NCI-H82 treated with DMSO at 0.1 percent for 48 hours (cell line): ENCODE results near the gene FOXA1.

ENCODE experiments used
- DNase-seq: peaks from one replicate; lab custom pipeline; 2025; ENCODE audit not compliant: unreplicated experiment; lab: John Stamatoyannopoulos, UW

The FOXA1 gene

DNA sequence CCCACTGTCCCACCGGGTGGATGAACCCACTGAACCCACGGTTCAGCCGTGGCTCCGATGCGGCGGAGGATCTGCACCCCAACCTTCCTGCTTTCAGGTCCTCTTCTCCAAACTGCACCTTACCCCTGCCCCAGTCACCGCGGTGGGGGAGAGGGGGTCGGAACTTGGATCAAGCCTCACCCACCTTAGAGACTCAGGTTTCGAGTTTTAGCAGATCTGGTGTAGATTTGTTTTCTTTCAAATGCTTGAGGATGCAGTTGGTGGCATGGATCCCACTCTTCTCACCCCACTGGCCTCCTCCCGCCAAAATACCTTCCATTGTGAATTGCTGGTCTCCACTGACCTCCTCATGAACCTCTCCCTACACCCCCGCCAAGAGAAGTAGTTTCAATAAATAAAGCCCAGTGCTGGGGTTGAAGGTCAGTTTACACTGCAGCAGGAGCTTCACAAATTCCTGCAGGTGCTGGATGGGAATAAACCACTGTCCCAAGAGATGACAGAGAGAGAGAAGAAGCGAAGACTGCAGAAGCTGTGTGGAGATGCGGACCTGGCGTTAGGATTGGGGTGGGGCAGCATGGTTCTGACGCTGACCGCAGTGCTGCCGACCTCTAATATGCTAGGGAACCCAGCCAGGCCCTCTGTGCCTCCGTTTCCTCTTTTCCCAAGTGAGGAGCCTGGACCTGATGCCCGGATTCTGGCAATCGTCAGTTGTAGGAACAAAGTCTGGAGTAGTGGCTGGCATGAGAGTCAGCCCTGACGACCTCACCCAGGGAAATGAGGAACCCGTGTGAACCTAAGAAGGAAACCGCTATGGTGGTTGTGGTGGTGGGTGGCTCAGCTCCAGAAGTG, 7.8 kb upstream of the FOXA1 start:
- DNase-seq = no peak

DNA sequence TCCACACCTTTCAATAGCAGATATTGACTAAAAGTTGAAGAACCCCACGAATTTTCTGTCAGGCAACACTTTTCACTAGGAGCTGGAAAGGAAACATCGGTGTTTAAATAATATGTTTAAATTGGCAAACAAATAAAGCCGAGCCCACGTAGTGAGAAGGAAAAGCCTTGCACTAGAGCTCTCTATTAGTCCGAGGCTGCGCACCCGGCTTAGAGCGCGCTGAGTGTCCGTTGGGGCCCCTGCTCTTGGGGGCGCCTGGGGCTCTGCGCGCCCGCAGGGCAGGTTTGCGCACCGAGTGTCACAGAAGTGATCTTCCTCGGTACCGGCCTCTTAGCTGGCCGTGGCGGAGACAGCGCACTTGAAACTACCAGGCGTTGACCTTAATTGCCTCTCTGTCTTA, 6.8 kb upstream of the FOXA1 start:
- DNase-seq = no peak

- DNase-seq = no peak
Observed at GRCh38 chr14:37600880-37601741, 6.1 kb upstream of the FOXA1 start.

DNA sequence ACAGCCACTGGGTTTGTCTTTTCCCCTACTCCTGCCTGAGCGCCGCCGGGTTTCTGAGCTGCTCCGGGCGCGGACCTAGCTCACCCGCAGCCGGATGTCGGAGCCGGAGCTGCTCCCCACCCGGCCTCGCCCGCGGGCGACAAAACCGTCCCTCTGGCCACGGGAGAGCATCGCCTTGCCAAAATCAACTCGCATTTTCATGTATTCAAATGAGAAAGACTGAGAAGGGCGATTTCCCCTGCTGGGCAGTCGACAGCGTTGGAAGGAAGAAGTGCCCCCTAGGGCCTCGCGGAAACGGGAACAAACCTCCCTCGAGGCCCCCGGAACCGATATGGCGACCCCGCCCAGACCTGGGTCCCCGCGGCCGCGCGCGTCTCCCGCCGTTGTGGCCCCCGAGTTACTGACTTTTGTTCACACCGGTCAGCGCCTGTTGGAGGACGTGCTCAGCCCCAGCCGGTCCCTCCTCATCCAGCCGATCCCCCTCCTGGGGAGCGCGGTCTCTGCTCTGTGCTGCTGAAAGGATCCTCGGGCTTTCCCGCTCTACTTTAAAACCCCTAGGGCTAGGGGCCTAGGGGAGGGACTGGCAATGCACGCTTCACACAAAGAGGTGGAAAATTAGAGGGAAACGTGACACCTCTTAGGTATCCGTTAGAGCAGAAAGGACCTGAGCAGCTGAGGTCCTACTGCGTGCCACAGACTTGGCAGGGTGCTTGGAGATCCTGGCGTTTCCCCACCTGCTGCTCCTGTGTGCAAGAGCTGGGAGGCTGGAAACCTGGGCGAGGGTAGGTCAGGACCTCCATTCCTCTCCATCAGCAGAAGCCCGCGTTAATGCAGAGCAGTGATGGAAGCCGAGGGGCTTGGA, 4.7 kb upstream of the FOXA1 start:
- no peak for DNase-seq

DNA sequence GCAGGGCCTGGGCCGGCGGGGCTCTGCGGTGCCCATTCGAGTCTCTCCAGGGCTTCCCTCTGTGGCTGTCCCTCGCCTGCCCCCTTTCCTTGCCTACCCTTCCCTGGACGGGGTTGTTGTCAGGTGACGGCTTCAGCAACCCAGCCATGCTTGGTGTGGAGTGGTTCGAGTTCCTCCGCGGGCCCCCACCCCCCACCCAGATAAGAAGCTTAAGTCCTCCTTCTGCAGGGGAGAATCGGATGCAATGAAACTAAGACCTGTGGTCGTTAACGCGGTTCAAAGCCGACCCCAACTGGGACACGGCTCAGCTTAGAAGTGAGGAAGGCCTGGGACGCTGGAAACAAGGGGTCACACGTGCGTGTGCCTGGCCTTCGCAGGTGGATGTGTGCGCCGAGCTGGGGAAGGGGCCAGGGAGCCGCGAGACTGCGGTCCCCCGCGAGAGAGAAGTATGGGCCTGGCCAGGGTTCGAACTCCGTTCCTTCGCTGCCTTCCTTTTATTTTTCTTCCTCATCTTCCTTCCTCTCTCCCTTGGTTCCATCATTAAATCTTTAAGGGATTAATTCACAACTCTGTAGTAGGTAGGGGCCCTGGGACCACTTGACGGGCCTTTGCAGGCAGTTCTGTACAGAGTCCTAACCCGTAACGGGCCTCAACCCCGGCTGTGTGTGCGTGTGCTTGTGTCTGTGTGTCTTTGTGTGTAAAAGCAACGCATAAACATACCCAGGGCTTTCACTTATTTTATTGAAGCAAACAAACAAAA, 3.9 kb upstream of the FOXA1 start:
- DNase-seq = no peak

- DNase-seq = no peak
Observed at GRCh38 chr14:37597914-37598746, 3.1 kb upstream of the FOXA1 start.

GRCh38 chr14:37597538-37597913, 2.5 kb upstream of the FOXA1 start:
- DNase-seq = no peak

- no peak for DNase-seq
Observed at GRCh38 chr14:37596790-37597472, 1.9 kb upstream of the FOXA1 start.

GRCh38 chr14:37595809-37596621, 966 bp upstream of the FOXA1 start:
- peak; percentile 72 for DNase-seq

DNA sequence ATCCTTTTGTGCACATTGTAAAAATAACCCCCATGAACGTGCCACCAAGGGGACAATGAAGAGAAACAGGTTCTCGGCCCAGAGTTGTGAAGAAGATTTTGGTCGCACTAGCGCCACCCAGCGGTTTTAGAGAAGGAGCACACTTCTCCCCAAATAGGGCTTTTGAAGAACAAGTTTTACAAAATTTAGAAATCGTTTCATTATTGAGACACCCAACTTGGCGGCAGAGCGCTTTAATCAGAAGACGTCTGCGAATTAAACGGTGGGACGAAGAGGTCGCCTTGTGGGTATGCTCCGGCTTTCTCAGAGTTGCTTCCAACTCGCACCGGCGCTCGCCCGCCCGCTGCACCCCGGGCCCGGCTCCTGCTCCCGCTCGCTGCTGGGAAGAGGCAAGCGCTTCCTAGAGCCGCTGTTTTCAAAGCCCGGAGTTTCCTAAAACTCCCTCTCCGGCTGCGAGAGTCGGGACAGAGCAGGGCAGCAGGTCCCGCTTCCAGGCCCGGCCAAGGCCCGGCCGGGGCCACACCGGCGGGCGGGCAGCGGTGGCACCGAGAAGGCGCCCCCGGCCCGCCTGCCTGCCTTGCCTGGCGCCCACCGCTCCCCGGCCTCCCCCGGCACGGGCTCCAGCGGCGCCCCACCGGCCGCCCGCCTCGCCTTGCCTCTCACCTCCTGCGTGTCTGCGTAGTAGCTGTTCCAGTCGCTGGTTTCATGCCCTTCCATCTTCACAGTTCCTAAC, 645 bp downstream of the FOXA1 start:
- peak; percentile 73 for DNase-seq

DNA sequence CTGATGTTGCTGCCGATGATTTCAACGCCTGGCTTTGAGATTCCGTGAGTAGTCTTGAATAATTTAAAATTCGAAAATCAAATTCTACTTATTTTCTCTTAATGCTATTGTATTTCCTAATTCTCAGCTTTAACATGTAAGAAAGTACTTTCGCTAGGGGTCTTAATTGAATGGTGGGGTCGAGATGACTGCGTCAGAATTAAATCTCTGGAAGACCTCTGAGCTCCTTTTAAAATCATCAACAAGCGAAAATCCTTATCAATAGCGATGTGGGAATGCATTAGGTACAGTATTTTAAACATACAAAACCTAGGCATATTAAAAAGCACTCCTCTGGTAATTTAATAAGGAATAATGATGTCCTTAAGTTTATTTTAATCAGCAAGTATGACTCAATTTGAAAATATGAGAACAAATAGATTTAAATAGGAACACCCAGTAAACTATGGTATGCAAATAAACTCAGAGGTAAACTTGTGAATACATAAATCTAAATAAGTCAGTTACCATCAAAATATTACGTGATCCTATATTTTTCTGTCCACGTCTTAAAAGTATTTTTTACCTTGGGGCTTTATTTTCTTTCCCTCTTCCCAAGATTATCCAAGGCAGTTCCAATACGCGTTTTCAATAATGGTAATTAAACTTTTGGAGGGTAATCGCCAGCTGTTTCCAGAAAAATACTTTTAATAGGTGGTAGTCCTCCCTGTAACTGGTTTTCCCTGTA, 1.4 kb downstream of the FOXA1 start:
- no peak for DNase-seq

DNA sequence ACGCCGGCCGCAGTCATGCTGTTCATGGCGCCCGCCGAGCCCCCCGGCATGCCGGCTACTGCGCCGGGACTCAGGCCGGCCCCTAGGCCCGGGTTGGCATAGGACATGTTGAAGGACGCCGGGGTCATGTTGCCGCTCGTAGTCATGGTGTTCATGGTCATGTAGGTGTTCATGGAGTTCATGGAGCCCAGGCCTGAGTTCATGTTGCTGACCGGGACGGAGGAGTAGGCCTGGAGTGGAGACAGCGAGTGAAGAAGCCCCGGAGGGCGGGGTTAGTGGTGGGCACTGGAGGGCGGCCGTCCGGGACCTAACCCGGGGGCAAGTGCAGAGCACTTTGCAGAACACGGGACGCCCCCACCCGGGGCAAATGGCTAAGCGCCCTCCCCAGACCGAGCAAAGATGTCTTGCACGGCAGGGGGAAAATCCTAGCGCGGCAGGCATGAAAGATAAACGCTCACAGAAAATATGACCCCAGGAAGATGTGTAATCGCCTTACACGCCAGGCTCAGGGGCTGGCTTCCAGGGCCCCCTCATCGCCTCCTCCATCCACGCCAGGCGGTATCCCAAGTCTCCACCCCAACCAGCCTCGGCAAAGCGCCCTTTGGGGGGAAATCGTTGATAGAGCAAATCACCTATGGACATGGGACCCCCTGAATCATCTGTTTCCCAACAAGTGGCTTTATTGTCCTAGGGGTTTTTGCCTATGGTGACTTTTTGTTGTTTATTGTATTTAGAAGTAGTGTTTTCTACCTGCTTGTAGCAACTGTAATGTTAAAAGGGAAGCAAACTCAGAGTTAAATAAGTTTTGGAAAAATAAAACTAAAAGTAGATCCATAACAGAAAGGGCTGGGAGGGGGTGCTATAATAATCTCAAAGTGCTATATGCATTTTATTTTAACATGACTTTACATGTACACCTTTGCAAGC, 2.3 kb downstream of the FOXA1 start:
- no peak for DNase-seq

DNA sequence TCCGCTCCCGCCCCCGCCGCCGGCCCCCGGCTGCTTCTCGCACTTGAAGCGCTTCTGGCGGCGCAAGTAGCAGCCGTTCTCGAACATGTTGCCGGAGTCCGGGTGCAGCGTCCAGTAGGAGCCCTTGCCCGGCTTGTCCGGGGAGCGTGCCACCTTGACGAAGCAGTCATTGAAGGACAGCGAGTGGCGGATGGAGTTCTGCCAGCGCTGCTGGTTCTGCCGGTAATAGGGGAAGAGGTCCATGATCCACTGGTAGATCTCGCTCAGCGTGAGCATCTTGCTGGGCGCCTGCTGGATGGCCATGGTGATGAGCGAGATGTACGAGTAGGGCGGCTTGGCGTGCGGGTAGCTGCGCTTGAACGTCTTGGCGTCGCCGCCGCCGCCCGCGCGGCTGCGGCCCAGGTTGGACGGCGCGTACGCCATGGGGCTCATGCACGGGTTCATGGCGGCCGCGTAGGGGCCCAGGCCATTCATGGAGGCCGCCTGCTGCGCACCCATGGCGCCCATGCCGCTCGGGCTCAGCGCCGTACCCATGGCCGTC, 3.0 kb downstream of the FOXA1 start:
- no peak for DNase-seq

DNA sequence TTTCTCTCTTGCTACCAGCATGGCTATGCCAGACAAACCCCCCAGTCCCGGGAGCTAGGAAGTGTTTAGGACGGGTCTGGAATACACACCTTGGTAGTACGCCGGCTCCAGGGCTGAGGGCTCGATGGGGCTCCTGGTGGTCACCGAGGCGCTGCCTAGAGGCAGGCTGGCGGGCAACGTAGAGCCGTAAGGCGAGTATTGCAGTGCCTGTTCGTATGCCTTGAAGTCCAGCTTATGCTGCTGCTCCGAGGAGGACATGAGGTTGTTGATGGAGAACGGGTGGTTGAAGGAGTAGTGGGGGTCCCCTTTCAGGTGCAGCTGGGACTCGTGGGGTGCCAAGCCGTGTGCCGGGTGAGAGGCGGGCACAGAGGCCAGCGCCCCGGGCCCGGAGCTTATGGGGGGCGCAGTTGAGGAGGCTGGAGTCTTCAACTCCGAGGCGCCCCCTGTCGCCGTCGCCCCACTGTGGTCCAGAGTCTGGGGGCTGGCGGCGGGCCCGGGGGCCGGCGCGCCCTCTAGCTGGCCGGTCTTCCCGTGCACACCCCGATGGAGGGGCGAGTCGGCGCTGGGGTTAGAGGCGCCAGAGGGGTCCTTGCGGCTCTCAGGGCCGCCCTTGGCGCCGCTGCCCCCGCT, 3.6 kb downstream of the FOXA1 start:
- DNase-seq = no peak
